ENCODE data around the gene TCHP.
"Not testable (repeated sequence)": the region's sequence is repeated elsewhere in the genome, so short reads cannot be mapped to it uniquely, and the experiment has no call there.

Gene TCHP

DNA sequence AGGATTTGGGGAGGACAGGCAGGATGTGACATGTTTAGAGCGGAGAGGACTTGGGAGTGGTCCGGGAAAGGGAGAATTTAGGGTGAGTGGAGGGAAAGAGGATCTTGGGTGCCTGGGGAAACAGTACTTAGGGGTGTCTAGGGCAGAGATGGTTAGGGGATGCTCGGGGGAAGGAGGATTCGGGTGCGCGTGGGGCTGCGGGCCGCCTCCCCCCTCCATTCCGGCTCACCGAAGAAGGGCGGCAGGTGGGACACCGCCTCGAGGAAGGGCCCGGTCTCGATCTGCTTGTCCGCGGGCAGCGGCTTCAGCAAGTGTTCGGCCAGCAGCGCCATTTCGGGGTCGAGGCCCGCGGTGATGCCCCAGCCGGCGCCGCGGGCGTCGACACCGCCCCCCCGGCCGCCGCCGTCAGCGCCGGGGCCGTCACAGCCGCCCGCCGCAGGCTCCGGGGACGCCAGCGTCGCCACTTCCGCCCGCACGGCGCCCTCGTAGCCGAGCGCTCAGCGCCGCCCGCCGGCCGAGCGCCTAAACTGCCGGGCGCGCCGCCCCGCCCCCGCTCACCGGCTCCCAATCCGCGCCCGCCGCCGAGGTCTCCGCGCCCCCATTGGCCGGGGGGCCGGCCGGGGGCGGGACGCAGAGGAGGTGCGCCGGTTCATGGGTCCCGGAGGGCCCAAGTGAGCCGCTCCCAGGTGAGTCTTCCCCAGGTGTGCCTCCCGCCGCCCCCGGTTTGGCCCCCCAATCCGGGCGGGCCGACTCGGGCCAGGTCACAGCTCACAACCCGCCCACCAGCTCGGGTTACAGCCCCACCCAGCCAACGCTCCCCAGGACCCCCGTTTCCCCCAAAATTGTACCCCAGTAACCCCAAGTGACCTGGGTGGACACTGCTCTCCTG is 19.8 kb upstream of the TCHP start, which contains the start of gene GLTP:
TSS of gene GLTP (minus strand) at position 499 of the 889 bp plus-strand sequence. CDS start at position 332, 167 bp downstream.
- peak; percentile 86 for DNase-seq

DNA sequence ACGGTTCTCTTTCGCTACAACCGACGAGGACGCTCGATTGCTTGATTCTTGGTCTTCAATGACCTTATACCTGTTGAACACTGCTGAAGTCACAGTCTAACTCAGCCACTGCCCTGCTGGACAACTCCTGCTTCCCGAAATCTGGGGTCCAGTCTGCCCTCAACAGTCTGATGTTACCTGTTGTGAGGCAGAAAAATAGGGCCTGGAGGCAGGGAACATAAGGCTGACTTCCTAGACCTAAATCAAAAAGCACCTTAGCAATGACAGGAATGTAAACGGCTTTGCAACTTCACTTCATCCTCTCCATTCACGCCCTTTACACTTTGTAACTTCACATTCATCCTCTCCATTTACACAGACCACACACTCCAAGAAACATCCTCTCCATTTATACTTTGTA is 19.1 kb upstream of the TCHP start:
- DNase-seq, result no peak

GRCh38 chr12:109881752-109882151 is 18.3 kb upstream of the TCHP start:
- DNase-seq, result no peak

DNA sequence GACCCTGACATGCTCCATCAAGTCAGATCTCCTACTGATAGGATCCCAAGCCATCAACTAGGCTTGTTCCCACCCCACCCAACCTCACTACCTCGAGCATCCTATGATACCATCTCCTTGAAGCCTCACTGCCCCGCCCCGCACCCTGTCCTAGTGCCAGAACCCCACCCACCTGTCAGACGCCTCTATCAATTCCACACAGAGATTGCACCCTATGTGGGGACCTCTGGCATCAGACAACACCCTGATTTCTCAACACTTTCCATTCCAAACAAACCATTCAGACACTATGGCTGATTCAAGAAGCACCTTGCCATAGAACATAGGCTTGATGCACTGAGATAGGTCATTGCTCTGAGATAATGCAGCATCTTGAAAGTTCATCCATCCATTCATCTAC is 16.6 kb upstream of the TCHP start:
- no peak for DNase-seq

DNA sequence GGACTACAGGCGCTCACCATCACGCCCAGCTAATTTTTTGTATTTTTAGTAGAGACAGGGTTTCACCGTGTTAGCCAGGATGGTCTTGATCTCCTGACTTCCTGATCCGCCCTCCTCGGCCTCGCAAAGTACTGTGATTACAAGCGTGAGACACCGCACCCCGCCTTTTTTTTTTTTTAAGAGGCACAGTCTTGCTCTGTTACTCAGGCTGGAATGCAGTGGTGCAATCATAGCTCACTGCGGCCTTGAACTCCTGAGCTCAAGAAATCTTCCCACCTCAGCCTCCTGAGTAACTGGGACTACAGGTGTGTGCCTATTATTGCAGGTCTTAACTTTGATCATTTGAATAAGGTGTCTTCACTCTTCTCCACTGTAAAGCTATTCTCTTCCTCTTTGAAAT is 14.5 kb upstream of the TCHP start:
- DNase-seq, result peak; percentile 16

- peak; percentile 96 for DNase-seq
Observed at GRCh38 chr12:109888179-109889020, 11.7 kb upstream of the TCHP start.

DNA sequence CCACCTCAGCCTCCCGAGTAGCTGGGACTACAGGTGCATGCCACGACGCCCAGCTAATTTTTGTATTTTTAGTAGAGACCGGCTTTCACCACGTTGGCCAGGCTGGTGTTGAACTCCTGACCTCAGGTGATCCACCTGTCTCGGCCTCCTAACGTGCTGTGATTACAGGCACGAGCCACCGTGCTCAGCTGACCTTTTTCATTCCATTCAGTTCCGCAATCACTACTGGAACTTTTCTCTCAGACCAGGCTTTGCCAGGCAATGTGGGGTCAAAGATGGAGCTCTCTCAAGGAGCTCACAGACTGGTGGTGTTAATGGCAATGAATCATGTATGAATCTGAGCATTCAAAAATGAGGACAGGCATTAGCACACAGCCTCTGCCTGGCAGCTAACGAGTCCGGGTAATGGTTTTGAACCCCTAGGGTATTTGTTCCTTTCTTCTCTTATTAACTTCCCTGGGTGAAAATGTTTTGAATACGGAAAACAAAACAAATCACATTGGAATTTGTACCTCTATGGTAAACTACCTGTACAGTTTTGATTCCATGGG is 9.4 kb upstream of the TCHP start:
- no peak for DNase-seq

GRCh38 chr12:109891731-109892130 is 8.3 kb upstream of the TCHP start:
- not testable (repeated sequence) for DNase-seq

DNA sequence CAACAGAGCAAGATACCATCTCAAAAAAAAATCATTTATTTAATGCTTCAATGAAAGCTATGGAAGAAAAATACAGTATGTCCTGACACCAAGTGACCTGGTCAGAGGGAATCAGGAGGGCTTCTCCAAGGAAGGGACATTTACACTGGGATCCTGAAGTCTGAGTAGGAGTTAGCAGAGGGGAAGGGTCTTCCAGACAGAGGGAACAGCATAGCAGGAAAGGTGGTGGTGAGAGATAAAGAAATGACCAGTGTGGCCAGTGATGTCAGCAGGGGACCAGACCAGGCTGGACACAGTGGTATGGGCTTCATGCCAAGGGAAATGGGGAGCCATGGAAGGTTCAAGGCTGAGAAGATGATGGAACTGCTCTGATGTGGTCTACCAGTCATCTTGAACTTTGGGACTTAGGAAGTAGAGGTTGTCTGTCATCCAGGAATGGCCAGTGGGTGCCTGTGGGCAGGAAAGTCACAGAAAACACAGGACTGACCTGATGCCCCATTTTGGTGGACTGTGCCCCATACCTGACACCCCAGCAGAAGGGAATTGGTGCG is 7.8 kb upstream of the TCHP start:
- DNase-seq, result no peak

DNA sequence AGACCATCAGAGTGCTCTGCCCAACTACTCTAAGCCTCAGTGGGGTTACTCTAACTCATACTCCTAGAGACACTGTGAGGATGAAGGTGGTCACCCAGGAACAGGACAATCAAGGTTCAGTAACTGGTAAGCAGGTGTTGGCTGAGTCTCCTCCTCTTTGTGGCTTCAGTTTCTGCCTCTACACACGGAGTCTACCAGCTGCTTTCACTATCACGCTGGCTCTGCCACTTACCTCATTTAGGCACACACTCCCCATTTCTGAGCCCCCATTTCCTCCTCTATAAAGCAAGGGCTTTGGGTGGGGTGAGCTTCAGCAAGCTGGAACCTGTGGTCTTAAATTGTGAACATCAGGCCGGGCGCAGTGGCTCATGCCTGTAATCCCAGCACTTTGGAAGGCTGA is 7.3 kb upstream of the TCHP start:
- no peak for DNase-seq

- DNase-seq, result no peak
Observed at GRCh38 chr12:109893261-109893995, 6.6 kb upstream of the TCHP start.

GRCh38 chr12:109894939-109895338 is 5.1 kb upstream of the TCHP start:
- DNase-seq, result no peak

- no peak for DNase-seq
Observed at GRCh38 chr12:109896188-109896587, 3.9 kb upstream of the TCHP start.

- no peak for DNase-seq
Observed at GRCh38 chr12:109897029-109897428, 3.0 kb upstream of the TCHP start.

- not testable (repeated sequence) for DNase-seq
Observed at GRCh38 chr12:109899345-109899744, 729 bp upstream of the TCHP start.

DNA sequence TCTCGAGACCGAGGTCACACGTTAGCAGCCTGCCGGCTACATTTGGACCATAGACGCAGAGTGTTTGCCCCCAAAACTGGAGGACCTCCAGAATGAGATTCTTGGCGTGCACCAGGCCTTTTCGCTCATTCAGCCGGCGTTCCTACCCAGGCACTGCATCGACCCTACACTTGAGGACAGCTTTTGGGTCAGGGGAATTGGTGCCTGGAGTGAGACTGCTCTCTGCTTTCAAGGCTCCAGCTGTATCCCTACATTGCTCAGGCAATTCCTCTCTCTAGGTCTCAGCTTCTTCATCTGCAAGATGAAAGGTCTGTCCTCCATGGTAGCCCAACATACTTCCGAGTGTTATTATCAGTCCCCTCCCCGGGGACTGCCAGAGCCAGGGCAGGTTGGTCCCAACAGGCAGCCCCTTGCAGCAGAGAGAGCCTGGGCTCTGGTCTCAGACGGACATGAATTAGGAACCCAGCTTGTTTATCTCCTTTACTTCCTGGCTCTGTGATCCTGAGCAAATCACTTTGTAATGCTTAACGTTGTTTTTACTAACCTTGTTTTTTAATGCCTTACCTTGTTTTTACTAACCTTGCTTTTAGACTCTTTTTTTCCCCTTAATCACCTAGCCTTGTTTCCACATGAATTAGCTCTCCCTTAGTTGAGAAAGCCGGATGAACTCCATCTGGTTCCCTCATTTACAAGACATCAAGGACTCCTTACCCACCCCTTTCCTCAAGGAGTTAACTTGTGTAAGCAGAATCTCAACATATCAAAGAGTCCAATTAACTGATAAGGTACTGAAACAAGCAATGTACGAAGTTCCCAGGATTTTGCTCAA is 892 bp downstream of the TCHP start:
- DNase-seq, result peak; percentile 10

DNA sequence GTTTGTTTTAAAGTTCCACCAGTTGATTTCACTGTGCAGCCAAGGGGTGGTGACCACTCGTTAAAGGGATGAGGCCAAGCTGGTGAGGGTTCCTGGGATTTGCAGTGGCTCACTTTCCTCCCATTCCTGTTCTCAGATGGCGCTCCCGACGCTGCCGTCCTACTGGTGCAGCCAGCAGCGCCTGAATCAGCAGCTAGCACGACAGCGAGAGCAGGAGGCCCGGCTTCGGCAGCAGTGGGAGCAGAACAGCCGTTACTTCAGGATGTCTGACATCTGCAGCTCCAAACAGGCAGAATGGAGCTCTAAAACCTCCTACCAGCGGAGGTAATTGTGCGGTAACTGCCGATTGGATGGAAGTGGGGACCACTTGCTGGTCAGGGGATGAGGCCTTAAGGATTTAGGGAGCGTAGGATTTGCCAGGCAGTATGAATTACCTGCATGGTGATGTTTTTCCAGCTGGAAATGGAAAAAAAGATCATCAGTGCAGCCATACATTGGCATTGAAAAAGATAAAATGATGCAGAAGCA is 2.9 kb downstream of the TCHP start:
- no peak for DNase-seq

DNA sequence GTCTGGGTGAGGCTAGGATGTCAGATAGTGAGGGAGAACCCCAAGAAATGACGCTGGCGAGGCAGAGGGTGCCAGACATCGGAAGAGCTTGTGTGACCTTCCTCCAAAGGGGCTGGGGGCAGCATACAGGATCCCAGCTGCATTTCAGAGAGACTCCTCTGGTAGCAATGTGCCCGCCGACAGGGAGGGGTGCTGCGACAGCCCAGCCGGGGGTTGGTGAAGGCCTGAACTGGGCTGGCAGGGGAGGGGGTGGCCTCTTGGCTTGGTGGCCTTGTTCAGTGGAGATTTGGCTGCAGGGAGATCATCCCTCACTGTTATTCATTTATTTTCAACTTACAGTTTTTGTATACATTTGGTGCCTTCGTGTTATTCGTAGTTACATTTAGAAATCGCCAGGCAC is 5.2 kb downstream of the TCHP start:
- no peak for DNase-seq

DNA sequence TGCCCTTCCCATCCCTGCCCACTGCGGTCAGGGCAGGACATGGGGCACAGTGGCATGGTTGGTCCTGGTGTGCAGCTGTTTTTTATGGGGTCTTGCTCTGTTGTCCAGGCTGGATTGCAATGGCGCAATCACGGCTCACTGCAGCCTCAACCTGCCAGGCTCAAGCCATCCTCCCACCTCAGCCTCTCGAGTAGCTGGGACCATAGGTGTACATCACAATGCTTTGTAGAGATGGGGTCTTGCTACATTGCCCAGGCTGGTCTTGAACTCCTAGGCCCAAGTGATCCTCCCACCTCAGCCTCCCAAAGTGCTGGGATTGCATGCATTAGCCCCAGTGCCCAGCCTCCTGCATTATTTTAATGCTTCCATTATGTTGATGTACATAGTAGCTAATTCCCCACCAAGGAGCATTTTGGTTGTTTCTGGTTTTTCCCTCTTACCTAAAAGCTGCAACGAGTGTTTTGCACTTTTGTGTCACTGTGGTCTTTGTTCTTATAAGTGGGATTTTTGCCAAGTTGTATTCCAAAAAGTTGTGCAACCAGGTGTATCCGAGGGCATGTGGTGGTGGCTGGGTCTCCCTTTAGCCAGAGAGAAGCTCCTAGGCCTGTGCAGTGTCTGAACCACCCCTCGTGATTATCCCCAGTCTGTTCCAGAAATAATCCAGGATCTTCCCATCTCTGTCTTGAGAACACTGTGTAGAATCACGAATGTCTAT is 10.3 kb downstream of the TCHP start:
- DNase-seq, result no peak

DNA sequence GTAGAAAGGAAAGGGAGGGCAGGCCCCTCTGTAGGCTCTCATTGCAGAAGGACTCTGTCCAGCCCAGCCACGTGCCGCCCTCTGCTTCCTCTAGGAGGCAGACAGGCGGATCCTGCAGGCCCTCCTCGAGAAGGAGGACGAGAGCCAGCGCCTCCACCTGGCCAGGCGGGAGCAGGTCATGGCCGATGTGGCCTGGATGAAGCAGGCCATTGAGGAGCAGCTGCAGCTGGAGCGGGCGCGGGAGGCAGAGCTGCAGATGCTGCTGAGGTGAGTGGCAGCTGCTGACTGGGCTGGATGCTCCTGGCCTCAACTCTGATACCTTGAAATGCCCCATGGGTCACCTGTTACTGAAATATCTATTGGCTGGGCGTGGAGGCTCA is 10.9 kb downstream of the TCHP start:
- peak; percentile 26 for DNase-seq

- no peak for DNase-seq
Observed at GRCh38 chr12:109912855-109913321, 12.8 kb downstream of the TCHP start.
